ENCODE measurements around the gene MELK. TPM values are rescaled to one million over a fixed set of nuclear protein-coding genes. Genes with fewer than 3 reads are reported as not detected.
"Not testable (repeated sequence)": the region's sequence is repeated elsewhere in the genome, so short reads cannot be mapped to it uniquely, and the experiment has no call there.

Gene MELK
- 42.7 TPM for polyA plus RNA-seq (2013, experiment 1 of 2)
- 43.9 TPM for polyA plus RNA-seq (2013, experiment 2 of 2)

- H3K27ac ChIP-seq (replicated peaks; ENCODE audit: low read length): peak within 1 kb of the TSS; percentile 94
- no peak within 1 kb of the TSS for H2AK5ac ChIP-seq (ENCODE audit: low read depth, low read length)
- H2BK15ac ChIP-seq (ENCODE audit: low read length): no peak within 1 kb of the TSS
- H2BK120ac ChIP-seq (ENCODE audit: low read depth, low read length): no peak within 1 kb of the TSS
- peak within 1 kb of the TSS; percentile 66 to 94 for H3K4me3 ChIP-seq (ENCODE audit: low read length in 2 of 2)
- no peak within 1 kb of the TSS for H4K8ac ChIP-seq (ENCODE audit: low read depth, low read length)
- no peak within 1 kb of the TSS for H2BK5ac ChIP-seq (ENCODE audit: low read length)
- no peaks in the 10 kb centered on the region for H3K27me3 ChIP-seq (ENCODE audit: control insufficient read depth in 3 of 3, insufficient read depth in 3 of 3, low read depth in 1 of 3, low read length in 3 of 3)
- peak within 1 kb of the TSS; percentile 78 for H3K23ac ChIP-seq (ENCODE audit: low read depth, low read length, poor library complexity)
- peak within 1 kb of the TSS; percentile 96 for H3K9ac ChIP-seq (ENCODE audit: low read depth, low read length, poor library complexity)
- peak within 1 kb of the TSS; percentile 78 for H3K4me2 ChIP-seq (ENCODE audit: insufficient read depth, low read length, poor library complexity, severe bottlenecking)
- peak within 1 kb of the TSS; percentile 95 for H3K18ac ChIP-seq (ENCODE audit: low read length)
- no peak within 1 kb of the TSS for H3K4ac ChIP-seq (ENCODE audit: low read length)
- H3K79me1 ChIP-seq (ENCODE audit: low read depth, low read length): no peaks in the 10 kb centered on the region
- peak within 1 kb of the TSS; percentile 34 for H4K91ac ChIP-seq (ENCODE audit: low read depth, low read length, poor library complexity)
- no CpG with 5 or more reads among the region's 74 CpGs for WGBS, 2 donors (ENCODE audit: extremely low coverage in 2 of 2, insufficient read length in 2 of 2, insufficient replicate concordance in 1 of 2)
- peaks cover 2 to 5% of the 10 kb centered on the region in 2 donors for H3K4me1 ChIP-seq (ENCODE audit: control insufficient read depth in 2 of 2, insufficient read depth in 1 of 2, low read depth in 1 of 2, low read length in 2 of 2)
- H3K36me3 ChIP-seq (replicated peaks in 1 of 2; ENCODE audit: control insufficient read depth in 2 of 2, insufficient read depth in 2 of 2, low read length in 2 of 2): peaks cover 2 to 28% of the 10 kb centered on the region in 2 donors
- peak; percentile 82 for DNase-seq (ENCODE audit: low spot score)
- H3K9me3 ChIP-seq (replicated peaks in 1 of 2; ENCODE audit: control insufficient read depth in 2 of 2, insufficient read depth in 1 of 2, low read depth in 1 of 2, low read length in 2 of 2): no peaks in the 10 kb centered on the region
- no peak within 1 kb of the TSS for H2BK12ac ChIP-seq (ENCODE audit: low read length)
- H2AFZ ChIP-seq (ENCODE audit: low read length): peak within 1 kb of the TSS; percentile 98
- H3K14ac ChIP-seq (ENCODE audit: low read length): no peak within 1 kb of the TSS
Measured at GRCh38 chr9:36572515-36573418, at the start of gene MELK. TSS of gene MELK (plus strand) at chr9:36572895. CDS start at chr9:36581682, 8,787 bp downstream.

GRCh38 chr9:36530224-36530623 lies 42.5 kb upstream of the MELK start:
- Histone ChIP-seq H3K4me2 (ENCODE audit: insufficient read depth, low read length, poor library complexity, severe bottlenecking) (no peak overlapping the region), H4K8ac (ENCODE audit: low read depth, low read length) (no peak overlapping the region), H3K9me3 (replicated peaks in 1 of 2; ENCODE audit: control insufficient read depth in 2 of 2, insufficient read depth in 1 of 2, low read depth in 1 of 2, low read length in 2 of 2) (no peaks in the 10 kb centered on the region), H3K27ac (replicated peaks; ENCODE audit: low read length) (no peak overlapping the region), H4K91ac (ENCODE audit: low read depth, low read length, poor library complexity) (no peak overlapping the region), H3K23ac (ENCODE audit: low read depth, low read length, poor library complexity) (no peak overlapping the region), H3K4me1 (ENCODE audit: control insufficient read depth in 2 of 2, insufficient read depth in 1 of 2, low read depth in 1 of 2, low read length in 2 of 2) (no peaks in the 10 kb centered on the region), H3K4ac (ENCODE audit: low read length) (no peak overlapping the region), H3K9ac (ENCODE audit: low read depth, low read length, poor library complexity) (no peak overlapping the region), H2BK15ac (ENCODE audit: low read length) (no peak overlapping the region), H2BK12ac (ENCODE audit: low read length) (no peak overlapping the region), H2BK5ac (ENCODE audit: low read length) (no peak overlapping the region), H3K36me3 (replicated peaks in 1 of 2; ENCODE audit: control insufficient read depth in 2 of 2, insufficient read depth in 2 of 2, low read length in 2 of 2) (no peaks in the 10 kb centered on the region), H2BK120ac (ENCODE audit: low read depth, low read length) (no peak overlapping the region), H2AK5ac (ENCODE audit: low read depth, low read length) (no peak overlapping the region), H3K79me1 (ENCODE audit: low read depth, low read length) (no peaks in the 10 kb centered on the region), H3K27me3 (ENCODE audit: control insufficient read depth in 3 of 3, insufficient read depth in 3 of 3, low read depth in 1 of 3, low read length in 3 of 3) (peaks cover 0 to 7% (median 0%) of the 10 kb centered on the region in 3 experiments), H3K4me3 (ENCODE audit: low read length in 2 of 2) (no peak overlapping the region), H3K14ac (ENCODE audit: low read length) (no peak overlapping the region), H2AFZ (ENCODE audit: low read length) (no peak overlapping the region), H3K18ac (ENCODE audit: low read length) (no peak overlapping the region)
- no CpG with 5 or more reads among the region's 2 CpGs for WGBS, 2 donors (ENCODE audit: extremely low coverage in 2 of 2, insufficient read length in 2 of 2, insufficient replicate concordance in 1 of 2)
- no peak for DNase-seq (ENCODE audit: low spot score)

- Histone ChIP-seq H2BK120ac (ENCODE audit: low read depth, low read length) (no peak overlapping the region), H3K4me2 (ENCODE audit: insufficient read depth, low read length, poor library complexity, severe bottlenecking) (no peak overlapping the region), H3K27me3 (ENCODE audit: control insufficient read depth in 3 of 3, insufficient read depth in 3 of 3, low read depth in 1 of 3, low read length in 3 of 3) (peaks cover 0 to 7% (median 0%) of the 10 kb centered on the region in 3 experiments), H3K79me1 (ENCODE audit: low read depth, low read length) (no peaks in the 10 kb centered on the region), H3K36me3 (replicated peaks in 1 of 2; ENCODE audit: control insufficient read depth in 2 of 2, insufficient read depth in 2 of 2, low read length in 2 of 2) (no peaks in the 10 kb centered on the region), H2BK5ac (ENCODE audit: low read length) (no peak overlapping the region), H4K8ac (ENCODE audit: low read depth, low read length) (no peak overlapping the region), H3K23ac (ENCODE audit: low read depth, low read length, poor library complexity) (no peak overlapping the region), H3K14ac (ENCODE audit: low read length) (no peak overlapping the region), H3K4ac (ENCODE audit: low read length) (no peak overlapping the region), H3K27ac (replicated peaks; ENCODE audit: low read length) (no peak overlapping the region), H3K9ac (ENCODE audit: low read depth, low read length, poor library complexity) (no peak overlapping the region), H3K9me3 (replicated peaks in 1 of 2; ENCODE audit: control insufficient read depth in 2 of 2, insufficient read depth in 1 of 2, low read depth in 1 of 2, low read length in 2 of 2) (no peaks in the 10 kb centered on the region), H3K4me1 (ENCODE audit: control insufficient read depth in 2 of 2, insufficient read depth in 1 of 2, low read depth in 1 of 2, low read length in 2 of 2) (no peaks in the 10 kb centered on the region), H2BK15ac (ENCODE audit: low read length) (no peak overlapping the region), H3K18ac (ENCODE audit: low read length) (no peak overlapping the region), H4K91ac (ENCODE audit: low read depth, low read length, poor library complexity) (no peak overlapping the region), H2AK5ac (ENCODE audit: low read depth, low read length) (no peak overlapping the region), H2AFZ (ENCODE audit: low read length) (no peak overlapping the region), H3K4me3 (ENCODE audit: low read length in 2 of 2) (no peak overlapping the region), H2BK12ac (ENCODE audit: low read length) (no peak overlapping the region)
- no peak for DNase-seq (ENCODE audit: low spot score)
- no CpG with 5 or more reads among the region's 3 CpGs for WGBS, 2 donors (ENCODE audit: extremely low coverage in 2 of 2, insufficient read length in 2 of 2, insufficient replicate concordance in 1 of 2)
Measured at GRCh38 chr9:36532353-36532752, 40.3 kb upstream of the MELK start.

GRCh38 chr9:36533726-36534125 lies 39.0 kb upstream of the MELK start:
- not testable (repeated sequence) for H2BK15ac ChIP-seq (ENCODE audit: low read length); H3K79me1 ChIP-seq (ENCODE audit: low read depth, low read length); H4K91ac ChIP-seq (ENCODE audit: low read depth, low read length, poor library complexity); H3K4me1 ChIP-seq (ENCODE audit: control insufficient read depth in 2 of 2, insufficient read depth in 1 of 2, low read depth in 1 of 2, low read length in 2 of 2); H3K18ac ChIP-seq (ENCODE audit: low read length); H3K4ac ChIP-seq (ENCODE audit: low read length); H2BK5ac ChIP-seq (ENCODE audit: low read length); H3K4me2 ChIP-seq (ENCODE audit: insufficient read depth, low read length, poor library complexity, severe bottlenecking); H3K27ac ChIP-seq (replicated peaks; ENCODE audit: low read length); H3K36me3 ChIP-seq (replicated peaks in 1 of 2; ENCODE audit: control insufficient read depth in 2 of 2, insufficient read depth in 2 of 2, low read length in 2 of 2); H3K9me3 ChIP-seq (replicated peaks in 1 of 2; ENCODE audit: control insufficient read depth in 2 of 2, insufficient read depth in 1 of 2, low read depth in 1 of 2, low read length in 2 of 2); H2AFZ ChIP-seq (ENCODE audit: low read length); H2BK120ac ChIP-seq (ENCODE audit: low read depth, low read length); H3K23ac ChIP-seq (ENCODE audit: low read depth, low read length, poor library complexity); H4K8ac ChIP-seq (ENCODE audit: low read depth, low read length); H3K9ac ChIP-seq (ENCODE audit: low read depth, low read length, poor library complexity); H2AK5ac ChIP-seq (ENCODE audit: low read depth, low read length); DNase-seq (ENCODE audit: low spot score); H3K4me3 ChIP-seq (ENCODE audit: low read length in 2 of 2); H3K14ac ChIP-seq (ENCODE audit: low read length); H3K27me3 ChIP-seq (ENCODE audit: control insufficient read depth in 3 of 3, insufficient read depth in 3 of 3, low read depth in 1 of 3, low read length in 3 of 3); H2BK12ac ChIP-seq (ENCODE audit: low read length)
- WGBS, 2 donors (ENCODE audit: extremely low coverage in 2 of 2, insufficient read length in 2 of 2, insufficient replicate concordance in 1 of 2): no CpG with 5 or more reads among the region's 6 CpGs
